NCI-H146 treated with DMSO at 0.1 percent for 48 hours (cell line): ENCODE data around the gene NPTX1.
"Not testable (repeated sequence)": the region's sequence is repeated elsewhere in the genome, so short reads cannot be mapped to it uniquely, and the experiment has no call there.

Experiments used
- DNase-seq: peaks from one replicate; lab custom pipeline; 2025; ENCODE audit not compliant: unreplicated experiment; lab: John Stamatoyannopoulos, UW

Gene NPTX1

GRCh38 chr17:80475910-80476876 is at the start of gene NPTX1:
TSS of gene NPTX1 (minus strand) at chr17:80476607. CDS start at chr17:80476446, 161 bp downstream.
- no peak for DNase-seq

GRCh38 chr17:80523956-80524712 is 47.7 kb upstream of the NPTX1 start:
- no peak for DNase-seq

GRCh38 chr17:80523054-80523744 is 46.8 kb upstream of the NPTX1 start:
- no peak for DNase-seq

- no peak for DNase-seq
Observed at GRCh38 chr17:80520810-80521455, 44.5 kb upstream of the NPTX1 start.

GRCh38 chr17:80519091-80519781 is 42.8 kb upstream of the NPTX1 start:
- no peak for DNase-seq

- DNase-seq: no peak
Observed at GRCh38 chr17:80518392-80518791, 42.0 kb upstream of the NPTX1 start.

- no peak for DNase-seq
Observed at GRCh38 chr17:80517641-80518040, 41.2 kb upstream of the NPTX1 start.

- DNase-seq: no peak
Observed at GRCh38 chr17:80516171-80516932, 39.9 kb upstream of the NPTX1 start.

GRCh38 chr17:80513892-80514291 is 37.5 kb upstream of the NPTX1 start:
- no peak for DNase-seq

GRCh38 chr17:80513201-80513600 is 36.8 kb upstream of the NPTX1 start:
- DNase-seq: no peak

GRCh38 chr17:80512233-80512632 is 35.8 kb upstream of the NPTX1 start:
- DNase-seq: no peak

GRCh38 chr17:80511222-80512180 is 35.1 kb upstream of the NPTX1 start:
- no peak for DNase-seq

GRCh38 chr17:80510772-80511171 is 34.4 kb upstream of the NPTX1 start:
- DNase-seq: no peak

- no peak for DNase-seq
Observed at GRCh38 chr17:80510132-80510531, 33.7 kb upstream of the NPTX1 start.

GRCh38 chr17:80509311-80509710 is 32.9 kb upstream of the NPTX1 start:
- DNase-seq: no peak

GRCh38 chr17:80507965-80508364 is 31.6 kb upstream of the NPTX1 start:
- DNase-seq: no peak

- not testable (repeated sequence) for DNase-seq
Observed at GRCh38 chr17:80507177-80507576, 30.8 kb upstream of the NPTX1 start.

GRCh38 chr17:80504686-80505413 is 28.4 kb upstream of the NPTX1 start:
- no peak for DNase-seq
